Activated CD8-positive, alpha-beta memory T cell treated with anti-CD3 and anti-CD28 coated beads, Interleukin-2, amount 50 U/mL, for 1 hour (primary cell): ENCODE measurements around the gene PRPF8.
A peak's percentile ranks its signal among the peaks of the same experiment; 100 is the strongest.

ENCODE experiments used
- DNase-seq: peaks from one replicate; pipeline ENCODE4 v3.0.0-alpha.2; 2020; ENCODE audit errors: extremely low read depth

The PRPF8 gene

DNA sequence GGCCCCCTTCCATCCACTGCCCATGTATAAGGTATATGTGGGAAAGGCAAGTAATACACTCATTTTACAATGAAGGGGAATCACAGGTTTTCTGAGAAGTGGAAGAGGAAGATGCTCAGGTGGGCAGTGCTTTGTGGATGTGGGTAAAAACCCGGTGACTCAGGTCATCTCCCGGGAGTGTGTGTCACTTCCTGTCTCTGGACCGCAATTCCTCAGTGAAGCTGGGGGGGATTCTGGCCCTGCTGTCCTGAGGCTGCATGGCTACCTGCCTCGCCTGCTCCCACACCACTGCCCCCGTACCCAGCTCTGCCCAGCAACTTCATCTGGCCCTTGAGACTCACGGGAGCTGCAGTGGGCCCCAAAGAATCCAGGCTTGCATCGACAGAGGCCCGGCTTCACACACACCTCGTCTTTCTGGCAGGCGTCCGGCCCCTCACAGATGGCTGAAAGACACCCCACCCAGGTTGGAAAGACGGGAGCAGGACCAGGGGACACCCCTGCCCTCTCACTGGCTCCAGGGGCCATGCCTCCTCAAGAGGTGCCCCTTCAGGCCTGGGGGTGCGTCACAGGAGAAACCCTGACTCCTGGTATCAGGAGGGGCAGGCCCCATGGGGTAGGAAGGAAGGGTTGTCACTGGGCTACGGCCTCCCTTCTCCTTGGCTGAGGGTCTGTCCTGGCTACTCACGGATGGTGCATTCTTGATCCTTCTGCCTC lies 40.0 kb downstream of the PRPF8 start:
- DNase-seq: no peak

DNA sequence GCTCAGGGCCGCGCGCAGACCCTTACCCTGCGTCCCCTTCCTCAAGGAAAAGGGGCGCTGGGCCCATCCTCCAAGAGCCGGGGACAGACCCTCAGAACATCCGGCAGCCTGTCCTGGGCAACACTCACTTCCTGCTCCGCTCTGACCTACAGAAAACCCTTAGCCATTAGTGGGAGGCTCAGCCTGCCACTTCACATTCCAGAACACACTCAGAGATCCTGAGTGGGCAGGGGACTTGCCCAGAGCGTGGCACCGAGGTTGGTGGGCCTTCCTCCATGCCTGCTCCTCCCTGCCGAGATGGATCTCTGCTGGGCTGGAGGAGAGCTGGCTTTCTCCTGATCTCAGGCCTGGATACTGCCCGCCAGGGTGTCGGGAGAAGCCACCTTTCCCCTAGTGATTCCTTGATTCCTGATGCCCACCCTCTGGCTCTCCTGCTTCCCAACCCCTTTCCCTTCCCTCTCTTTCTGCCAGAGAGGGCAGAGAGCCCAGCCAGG lies 40.6 kb downstream of the PRPF8 start:
- no peak for DNase-seq

DNA sequence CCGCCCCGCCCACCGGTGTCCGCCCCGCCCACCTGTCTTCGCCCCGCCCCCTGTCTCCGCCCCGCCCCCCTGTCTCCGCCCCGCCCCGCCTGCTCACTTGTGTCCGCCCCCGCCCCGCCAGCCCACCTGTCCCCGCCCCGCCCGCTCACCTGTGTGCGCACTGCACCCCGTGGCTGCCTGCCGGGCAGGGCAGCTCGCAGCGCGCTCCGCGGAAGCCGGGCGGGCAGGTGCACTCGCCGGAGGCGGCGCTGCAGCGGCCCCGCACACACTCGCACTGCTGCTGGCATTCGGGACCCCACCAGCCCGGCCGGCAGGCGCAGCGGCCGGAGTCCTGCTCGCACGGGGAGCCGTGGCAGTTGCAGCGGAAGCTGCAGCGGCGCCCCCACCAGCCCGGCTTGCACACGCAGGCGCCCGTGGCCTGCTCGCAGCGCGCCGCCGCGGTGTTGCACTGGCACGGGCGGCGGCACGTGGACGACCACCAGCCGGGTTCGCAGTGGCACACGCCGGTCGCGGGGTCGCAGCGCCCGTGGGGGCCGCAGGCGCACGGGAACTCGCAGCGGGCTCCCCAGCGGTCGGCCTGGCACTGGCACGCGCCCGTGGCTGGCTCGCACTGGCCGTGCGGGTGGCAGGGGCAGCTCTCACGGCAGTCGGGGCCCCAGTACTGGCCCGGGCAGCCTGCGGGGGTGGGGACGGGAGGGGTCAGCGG lies 41.2 kb downstream of the PRPF8 start:
- peak; percentile 47 for DNase-seq

DNA sequence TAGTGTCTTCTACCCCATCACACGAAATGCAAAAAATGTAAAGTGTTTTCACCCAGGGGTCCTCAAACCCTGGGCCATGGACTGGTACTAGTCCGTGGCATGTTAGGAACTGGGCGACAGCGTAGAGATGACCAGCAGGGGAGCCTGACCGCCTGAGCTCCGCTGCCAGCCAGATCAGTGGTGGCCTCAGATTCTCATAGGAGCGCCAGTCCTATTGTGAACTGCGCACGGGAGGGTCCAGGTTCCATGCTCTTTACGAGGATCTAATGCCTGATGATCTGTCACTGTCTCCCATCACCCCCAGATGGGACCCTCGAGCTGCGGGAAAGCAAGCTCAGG lies 43.6 kb downstream of the PRPF8 start:
- DNase-seq: no peak

DNA sequence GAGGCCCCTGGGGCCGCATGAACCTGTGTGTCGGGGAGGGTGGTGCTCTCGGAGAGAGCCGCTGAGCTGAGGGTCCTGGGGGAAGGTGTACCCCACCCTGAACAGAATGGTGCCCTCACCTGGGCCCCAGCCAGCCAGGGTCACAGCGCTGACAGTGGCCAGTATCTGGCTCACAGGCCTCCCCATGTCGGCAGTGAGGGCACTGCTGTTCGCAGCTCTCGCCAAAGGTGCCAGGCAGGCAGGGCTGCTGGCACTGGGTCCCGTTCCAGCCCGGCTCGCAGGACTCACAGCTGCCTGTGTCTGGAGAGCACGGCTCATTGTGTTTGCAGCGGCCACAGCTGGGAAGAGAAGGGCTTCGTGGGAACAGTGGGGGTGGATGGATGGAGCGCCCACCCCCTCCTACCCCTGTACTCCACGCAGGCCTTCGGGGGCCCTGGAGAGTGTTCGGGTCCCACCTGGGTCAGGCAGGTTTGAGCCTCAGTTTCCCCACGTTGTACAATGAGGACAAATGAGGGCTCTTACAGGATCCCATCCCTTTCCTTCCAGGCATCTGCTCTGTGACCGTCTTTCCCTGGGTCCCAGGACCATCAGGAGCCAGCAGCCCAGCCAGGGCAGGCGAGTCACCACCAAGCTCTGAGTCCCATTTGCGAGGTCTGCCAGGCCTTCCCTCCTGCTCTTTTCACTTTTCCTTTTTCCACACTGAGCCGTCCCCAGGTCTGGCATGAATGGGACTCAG lies 44.2 kb downstream of the PRPF8 start:
- DNase-seq: no peak

DNA sequence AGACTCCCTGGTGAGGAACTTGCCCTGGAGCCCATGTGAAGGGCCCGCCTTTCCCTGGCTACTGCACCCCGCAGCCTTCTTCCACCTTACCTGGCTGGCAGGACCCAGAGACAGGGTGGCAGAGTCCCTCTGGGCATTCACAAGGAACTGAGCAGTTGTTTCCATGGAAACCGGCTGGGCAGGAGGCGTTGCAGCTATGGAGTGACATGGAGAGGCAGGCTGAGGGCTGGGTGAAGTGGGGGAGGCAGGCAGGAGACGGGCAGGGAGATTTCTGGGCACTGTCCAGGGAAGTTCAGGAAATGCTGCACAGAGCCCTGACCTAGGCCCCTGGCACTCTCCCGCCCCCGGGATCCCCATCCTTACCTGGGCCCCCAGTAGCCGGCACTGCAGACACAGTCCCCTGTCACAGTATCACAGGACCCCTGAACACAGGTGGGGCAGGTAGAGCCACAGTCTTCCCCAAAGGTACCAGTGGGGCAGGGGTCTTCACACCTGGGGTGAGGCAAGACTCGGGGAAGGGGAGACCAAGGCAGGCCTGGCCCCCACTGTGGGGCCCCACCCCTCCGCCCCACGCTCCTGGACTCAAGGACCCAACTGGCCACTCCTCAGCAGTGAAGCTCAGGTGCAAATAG lies 45.0 kb downstream of the PRPF8 start:
- DNase-seq: no peak

DNA sequence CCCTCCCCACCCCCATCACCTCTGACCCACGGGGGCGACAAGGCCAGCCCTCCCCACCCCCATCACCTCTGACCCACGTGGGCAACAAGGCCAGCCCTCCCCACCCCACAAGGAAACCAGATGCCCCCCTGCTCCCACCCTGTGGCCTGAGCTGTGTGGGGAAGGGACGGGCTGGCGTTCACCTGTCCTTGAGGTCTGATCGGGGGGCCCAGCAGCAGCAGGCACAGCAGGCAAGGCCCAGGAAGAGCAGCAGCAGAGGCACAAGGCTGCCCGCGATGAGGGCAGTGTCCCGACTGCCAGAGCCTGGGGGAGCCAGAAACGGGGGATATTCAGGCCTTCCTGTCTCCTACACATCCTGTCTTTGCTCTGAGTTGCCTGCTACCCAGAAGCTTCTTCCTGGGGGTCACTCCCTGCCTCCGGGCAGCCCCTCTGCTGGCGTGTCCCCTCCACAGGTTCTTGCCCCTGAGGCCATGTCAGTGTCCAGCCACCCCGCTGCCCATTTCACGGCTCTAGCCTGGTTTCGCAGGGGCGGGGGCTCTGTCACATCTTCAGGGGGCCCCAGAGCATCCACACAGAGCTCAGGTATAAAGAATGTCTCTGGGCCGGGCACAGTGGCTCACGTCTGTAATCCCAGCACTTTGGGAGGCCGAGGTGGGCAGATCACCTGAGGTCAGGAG lies 45.9 kb downstream of the PRPF8 start:
- no peak for DNase-seq

DNA sequence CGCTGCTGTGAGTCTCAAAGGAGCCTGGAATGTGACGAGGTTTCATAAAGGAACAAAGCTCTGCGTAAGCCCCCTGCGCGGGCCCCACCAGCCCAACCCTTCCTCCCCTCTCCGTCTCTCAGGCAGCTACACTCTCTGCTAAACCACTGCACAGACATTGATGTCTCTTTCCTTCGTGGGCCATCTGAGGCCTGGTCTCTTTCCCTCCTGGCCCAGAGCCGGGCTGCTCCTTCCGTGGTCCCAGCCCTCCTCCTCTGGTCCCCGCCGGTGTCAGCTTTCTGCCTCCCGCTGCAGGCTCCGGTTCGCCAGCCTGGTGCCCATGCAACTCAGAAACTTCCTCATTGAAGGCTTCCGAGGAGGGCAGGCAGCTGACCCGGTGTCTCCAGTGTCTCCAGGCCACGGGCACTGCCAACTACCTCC lies 46.5 kb downstream of the PRPF8 start:
- DNase-seq: no peak

DNA sequence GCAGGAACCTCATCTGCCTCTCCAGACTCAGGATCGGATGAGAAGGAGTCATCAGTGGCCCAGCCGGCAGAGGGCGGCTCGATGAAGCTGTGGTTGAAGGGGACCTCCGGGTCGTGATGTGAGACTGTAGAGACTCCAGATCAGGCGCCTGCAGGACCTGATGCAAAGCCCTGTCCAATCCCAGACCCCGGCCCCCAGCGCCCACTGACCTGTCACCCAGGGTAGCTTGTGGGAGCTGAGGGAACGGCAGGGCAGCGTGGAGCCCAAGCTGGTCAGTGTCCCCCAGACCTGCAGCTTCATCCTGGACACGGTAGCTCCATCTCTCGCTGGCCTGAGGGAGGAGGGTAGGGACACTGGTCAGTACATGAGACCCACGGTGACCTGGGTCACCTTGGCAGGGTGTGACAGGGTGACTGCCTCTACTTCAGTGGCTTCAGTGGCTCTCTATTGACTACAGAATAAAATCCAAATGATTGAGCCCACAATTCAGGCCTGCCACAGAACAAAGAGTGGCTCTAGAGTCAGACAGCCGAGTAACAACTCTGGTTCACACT lies 47.9 kb downstream of the PRPF8 start:
- no peak for DNase-seq

DNA sequence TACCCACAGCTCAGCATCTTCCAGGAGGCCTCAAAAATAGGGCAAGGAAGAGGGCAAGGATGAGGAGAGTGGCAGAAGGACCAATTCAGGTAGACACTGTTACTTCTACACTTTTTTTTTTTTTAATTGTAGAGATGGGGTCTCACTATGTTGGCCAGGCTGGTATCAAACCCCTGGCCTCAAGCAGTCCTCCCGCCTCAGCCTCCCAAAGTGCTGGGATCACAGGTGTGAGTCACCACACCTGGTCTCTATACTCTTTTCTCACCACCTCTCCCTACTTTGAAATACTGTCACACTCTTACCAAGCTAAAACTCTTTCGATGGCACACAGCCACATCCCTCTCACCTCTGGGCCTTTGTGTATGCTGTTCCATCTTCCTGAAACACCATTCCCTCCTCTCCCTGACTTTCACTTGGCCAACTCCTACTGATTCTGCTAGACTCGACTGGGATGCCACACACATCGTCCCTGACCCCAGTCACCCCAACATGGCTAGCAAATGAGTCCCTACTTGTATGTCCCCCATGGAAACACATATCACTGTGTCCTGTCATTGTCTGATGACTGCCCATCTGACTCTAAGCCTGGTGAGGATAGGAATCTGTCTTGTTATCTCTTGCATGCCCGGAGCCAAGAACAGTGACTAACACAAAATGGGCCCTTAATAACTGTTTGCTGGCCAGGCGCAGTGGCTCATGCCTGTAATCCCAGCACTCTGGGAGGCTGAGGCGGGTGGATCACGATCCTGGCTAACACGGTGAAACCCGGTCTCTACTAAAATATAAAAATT lies 48.8 kb downstream of the PRPF8 start:
- no peak for DNase-seq

DNA sequence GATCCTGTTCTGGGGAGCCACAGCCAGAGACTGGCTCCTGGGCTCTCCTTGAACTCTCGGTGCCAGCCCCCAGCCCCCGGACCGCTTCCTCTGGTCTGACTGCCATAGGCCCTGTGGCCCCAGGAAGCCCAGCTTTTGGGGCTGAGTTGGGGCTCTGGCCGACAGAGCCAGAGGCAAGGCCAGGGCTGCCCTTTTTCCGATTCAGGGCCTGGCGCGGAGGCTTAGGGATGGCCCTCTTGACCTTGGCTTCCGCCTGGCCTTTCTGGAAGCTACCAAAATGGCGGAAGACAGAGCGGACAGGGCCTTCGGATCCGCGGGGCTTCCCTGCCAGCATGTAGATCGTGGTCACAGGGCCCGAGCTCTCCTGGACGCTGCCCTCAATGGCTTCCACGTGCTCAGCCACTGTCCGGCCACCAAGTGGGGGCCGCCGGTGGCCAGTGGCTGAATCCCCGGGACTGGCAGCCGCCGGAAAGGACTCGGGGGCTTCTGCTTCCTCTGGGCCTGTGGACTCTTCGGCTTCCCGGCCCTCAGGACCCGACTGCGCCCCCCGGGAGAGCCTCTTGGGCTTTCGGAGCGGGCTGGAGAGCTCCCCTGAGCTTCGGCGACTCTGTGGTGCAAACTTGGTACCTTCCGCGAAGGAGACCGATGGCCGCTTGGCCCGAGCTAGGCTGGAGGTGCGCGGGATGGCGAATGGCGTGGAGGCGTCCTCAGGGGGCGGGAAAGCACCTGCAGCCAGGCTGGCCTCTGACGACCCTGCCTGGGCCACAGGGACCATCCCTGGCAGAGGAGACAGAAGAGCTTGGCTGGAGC lies 49.6 kb downstream of the PRPF8 start:
- DNase-seq: no peak

DNA sequence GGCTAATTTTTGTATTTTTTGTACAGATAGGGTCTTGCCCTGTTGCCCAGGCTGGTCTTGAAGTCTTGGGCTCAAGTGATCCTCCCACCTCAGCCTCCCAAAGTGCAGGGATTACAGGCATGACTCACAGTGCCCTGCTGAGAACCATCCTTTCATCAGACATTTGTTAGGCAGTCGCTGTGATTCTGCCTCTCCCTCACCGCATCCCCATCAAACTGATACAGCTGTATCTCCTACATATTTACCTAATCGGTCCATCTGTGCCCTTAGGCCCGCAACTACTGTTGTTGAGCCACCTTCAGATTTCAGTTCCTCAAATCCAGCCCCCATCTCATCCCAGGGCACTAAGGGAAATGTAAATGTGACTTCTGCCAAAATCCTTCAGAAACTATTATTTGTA lies 54.0 kb downstream of the PRPF8 start:
- no peak for DNase-seq

DNA sequence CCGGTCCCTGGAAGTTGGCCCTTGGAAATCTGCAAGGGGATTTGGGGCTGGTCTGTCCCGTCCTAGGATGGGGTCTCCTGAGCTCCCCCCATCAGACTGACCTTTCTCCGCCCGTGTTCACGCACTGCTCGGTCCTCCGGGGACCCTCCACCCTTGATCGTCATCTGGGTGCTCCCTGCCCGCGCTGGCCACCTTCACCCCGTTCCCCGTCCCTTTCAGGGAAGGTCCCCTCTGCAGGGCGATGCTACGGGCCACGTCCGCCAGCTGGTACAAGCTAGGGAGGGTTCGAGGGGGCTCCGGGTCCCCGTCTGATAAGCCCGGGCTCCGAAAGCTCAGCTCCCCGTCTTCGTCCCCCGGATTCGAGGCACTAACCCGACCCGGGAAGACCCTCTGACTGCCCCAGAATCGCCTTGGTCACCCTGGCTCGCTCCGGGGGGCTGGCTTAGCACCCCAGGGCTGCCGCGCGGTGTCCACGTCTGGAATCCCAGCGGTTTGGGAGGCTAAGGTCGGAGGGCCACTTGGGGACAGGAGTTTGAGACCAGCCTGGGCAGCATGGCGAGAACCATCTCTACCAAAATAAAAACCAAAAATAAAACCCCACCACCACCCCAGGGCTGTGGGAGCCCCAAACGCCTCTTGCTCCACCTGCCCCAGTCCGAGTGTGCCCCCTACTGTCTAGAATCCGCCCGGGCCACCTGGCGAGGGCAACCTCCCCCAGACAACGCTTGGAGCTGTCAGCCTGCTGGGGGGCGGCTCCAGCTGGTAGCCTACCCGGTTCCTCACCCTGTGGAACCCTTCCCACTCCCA lies 55.0 kb downstream of the PRPF8 start:
- DNase-seq: peak; percentile 48

DNA sequence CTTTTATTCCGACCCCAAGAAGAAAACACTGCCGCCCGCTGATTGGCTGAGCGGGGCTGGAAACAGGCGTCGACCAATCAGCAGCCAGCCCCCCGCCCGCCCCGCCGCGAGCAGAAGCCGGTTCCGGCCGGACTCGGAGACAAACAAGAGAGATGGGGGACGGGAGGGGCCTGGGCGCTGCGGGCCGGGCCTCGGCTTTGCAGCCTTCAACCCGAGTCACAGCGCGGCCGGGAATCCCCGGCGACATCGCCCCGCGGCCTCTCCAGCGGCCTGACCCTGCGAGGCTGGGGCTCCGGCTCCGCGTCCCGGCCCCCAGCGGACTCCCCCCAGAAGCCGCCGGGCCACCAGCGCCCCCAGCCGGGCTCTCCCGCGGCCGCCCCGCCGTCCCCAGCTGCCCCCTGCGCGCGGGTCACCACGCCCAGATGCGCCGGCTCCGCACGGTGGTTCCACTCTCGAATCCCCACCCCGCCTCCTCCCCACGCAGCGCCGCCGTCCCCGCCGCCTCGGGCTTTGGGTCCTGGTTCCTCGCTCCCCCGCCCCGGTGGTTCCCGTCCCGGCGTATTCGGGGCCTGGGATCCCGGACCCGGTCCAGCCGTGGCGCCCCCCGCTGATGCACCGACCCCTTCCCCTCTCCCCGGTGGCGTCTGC lies 55.7 kb downstream of the PRPF8 start:
- DNase-seq: peak; percentile 70

DNA sequence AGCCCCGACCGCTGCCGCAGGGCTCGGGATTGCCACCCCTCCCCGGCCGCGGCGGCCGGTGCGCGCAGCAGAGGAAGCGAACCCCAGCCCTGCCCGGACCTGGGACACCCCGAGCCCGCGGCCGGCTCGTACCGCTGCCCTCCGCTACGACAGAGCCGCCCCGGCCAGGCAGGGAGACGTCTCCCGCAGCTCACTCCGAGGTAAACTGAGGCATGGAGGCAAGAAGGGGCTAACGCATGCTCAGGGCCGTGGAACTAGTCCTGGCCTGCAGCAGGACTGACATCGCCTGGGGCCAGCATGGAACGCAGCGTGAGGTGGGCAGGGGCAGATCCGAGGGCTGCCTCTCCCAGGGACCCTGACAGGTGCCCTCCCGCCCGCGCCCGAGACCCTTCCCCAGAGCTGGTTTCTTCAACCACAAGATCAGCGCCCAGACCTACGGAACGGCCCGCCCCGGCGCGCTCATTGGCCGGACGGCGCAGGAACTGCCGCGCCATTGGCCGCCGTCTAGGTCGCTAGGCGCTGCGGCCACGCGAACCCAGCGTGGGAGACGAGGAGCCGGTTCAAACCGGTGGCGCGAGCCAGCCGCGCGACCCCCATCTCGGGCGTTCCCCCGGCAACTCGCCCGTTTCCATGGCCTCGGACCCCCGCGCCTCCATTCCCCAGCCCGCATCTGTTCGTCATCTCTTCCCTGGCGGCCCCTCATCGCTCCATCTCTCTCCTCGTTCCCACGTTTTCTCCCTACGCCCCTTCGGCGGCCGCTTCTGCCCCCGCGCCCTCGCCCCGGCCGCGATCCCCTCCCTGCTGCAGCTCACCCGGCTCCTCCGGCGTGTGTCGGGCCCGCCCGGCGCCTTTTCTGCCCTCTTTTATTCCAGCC lies 56.4 kb downstream of the PRPF8 start, which contains the start of gene SLC43A2:
Gene SLC43A2 (minus strand): TSS at position 853 of the 874 bp plus-strand sequence. CDS start 960 bp downstream, outside the sequence.
- DNase-seq: no peak

DNA sequence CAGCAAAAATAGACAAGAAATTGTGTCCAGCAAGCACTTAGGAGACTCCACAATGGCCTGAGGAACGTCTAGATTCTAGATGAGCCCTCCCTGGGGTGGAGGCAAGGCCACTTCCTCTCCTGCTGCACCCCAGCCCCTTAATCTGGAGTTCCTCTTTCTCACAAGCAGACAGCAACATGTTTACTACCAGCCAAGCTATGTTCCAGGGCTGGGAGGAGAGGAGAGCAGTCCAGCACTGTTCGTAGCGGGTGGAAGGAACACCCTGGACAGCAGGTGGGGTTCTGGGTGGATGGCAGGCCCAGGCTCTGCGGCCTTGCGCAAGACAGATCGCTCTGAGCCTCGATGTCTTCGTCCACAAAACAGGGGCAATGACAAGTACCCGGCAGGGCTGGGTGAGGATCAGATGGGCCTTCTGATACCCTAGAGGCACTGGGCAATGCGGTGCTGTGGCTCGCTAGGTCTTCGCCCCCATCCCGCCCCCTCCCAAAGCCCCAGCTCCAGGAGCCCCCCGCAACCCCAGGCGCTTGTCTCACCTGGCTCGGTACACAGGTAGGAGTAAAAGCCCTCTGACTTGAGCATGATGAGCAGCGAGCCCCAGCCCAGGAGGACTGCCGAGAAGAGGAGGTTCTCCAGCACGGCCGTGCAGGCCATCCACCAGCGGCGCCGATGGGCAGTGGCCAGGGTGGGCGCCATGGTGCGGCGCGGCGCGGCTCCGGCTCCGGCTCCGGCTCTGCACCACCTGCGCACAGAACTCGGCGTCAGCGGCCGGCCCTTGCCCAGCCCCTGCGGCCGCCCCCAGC lies 57.3 kb downstream of the PRPF8 start:
- DNase-seq: no peak
